A549 treated with DMSO at 1 μM for 4 hours (cell line): Measurements from ENCODE around the gene PAM16. TPM values are rescaled to one million over a fixed set of nuclear protein-coding genes. Genes with fewer than 3 reads are reported as not detected.

Experiments
- total RNA-seq: library from RNA; stranded (reverse); fragments of 200-300 nt; extraction: Qiagen RNA extraction; gene quantifications from 5 replicates; pipeline ENCODE4 v1.2.3, GENCODE V29; 2022; ENCODE audit warnings: low read depth

Gene PAM16
- total RNA-seq, result 60.7 to 78.1 TPM (median 72.7 TPM) in 5 replicates

DNA sequence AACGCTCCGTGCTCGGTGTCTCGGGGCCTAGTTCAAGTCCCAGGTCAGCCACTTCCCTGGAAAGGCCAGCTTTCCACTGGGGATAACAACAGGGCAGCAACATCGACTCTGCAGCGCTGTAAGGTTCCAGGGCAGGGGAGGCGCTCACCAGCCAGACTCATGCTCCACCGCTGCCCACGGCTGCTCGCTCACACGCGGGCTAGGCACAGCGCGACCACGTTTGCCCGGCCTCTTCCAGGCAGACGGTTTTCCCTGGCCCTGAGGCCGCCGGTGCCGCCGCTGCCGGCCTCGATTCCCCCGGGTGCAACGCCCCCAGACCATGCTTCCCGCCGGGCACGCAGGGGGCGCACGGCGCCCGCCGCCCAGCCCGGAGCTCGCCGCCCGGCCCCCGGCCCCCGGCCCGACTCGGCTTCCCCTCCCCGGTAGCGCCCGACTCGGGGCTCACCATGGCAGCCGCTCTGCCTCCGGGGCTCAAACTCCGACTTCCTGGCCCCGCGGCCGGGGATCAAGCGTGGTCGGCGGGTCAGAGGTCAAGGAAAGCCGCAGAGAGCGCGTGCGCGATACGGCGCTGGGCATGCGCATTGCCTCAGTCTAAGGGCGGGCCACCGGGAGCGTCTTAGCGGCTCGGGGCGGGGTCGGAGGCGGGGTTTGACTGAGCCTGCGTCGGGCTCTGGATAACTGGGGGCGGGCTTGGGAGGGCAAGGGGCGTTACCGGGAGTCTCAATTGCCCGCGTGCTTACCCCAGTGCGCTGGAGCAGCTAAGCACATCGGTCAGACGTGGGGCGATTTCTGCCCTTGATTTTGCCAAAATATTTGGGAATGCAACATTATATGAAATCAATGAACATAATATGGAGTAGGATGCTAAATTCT lies at the start of gene PAM16:
Gene PAM16 (minus strand): TSS at position 535 of the 873 bp plus-strand sequence. CDS start 87 bp downstream, at position 448.

DNA sequence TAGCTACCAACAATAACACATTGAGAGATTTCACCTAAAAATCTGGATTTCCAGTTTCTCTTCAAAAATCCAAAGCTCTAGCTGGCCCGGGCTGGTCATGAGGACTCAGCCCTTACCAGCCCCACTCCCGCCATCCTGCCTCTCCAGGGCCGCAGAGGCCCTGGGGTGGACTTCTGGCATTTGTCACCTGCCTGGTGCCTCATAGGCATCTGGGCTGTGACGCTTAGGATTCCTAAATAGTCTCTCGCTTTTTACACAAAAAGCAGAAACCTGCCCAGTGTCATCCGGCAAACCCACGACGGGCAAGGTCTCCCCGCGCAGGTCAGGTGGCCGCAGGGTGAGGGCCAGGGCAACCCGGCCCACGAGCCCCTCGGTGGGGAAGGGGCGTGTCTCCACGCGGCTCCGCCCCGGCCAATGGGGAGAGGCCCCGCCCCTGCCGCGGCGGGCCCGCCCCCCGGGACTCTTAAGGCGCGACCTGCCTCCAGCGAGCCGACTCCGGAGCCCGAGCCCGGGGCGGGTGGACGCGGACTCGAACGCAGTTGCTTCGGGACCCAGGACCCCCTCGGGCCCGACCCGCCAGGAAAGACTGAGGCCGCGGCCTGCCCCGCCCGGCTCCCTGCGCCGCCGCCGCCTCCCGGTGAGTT lies 20.4 kb upstream of the PAM16 start, which contains the start of gene VASN:
Gene VASN (plus strand): TSS at position 492 of the 644 bp plus-strand sequence. CDS start 9,030 bp downstream, outside the sequence.

DNA sequence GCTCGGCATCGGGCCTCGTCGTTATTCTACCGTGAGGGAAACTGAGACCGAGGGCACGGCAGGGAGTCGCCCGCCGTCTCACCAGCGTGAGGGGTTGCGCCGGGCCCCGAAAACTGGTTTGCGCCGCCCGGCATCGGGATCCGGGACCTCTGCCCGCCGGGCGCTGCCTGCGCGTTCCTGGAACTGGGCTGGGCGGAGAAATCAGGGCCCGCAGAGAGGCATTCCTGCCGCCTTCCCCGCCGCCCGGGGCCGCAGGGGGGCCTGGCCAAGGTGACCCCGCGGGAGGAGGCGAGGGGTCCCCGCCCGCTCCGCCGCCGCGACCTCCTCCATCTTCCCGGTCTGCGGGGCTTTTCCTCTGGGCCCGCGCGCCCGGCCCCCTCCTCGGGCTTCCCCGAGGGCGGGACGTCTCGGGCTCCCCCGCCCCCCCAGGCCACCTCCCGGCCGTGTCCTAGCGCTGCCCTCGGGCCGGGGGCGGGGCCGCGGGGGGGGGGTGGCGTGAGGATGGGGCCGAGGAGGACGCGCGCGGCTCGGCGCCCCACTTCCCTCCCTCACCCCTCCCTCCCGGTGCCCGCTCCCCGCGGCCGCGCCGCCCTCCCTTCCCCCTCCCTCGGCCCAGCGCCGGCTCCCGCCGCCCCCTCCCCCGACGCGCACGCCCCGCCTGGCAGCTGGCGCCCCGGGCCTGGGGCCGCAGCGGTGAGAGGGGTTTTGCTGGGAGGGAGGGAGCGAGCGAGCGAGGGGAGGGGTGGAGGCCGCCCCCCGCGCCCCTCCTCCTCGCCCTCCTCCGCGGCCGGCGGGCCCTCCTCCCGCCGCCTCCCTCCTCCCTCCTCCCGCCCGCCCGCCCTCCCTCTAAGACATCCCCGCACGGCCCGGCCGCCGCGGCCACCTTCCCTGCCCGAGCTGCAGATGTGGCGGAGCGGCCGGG lies 35.7 kb downstream of the PAM16 start, which contains the start of gene GLIS2:
Gene GLIS2 (plus strand): TSS at position 882 of the 922 bp plus-strand sequence. CDS start 16,214 bp downstream, outside the sequence.

Other genes starting within 250 kb of the PAM16 start
- 6.6 to 9.2 TPM (median 8.5 TPM) in 5 replicates for gene ADCY9, start 234.9 kb downstream of the PAM16 start, total RNA-seq
- gene SRL, start 109.2 kb downstream of the PAM16 start, total RNA-seq, result 0.03 TPM in 1 of 5 replicates, not detected in the others
- gene TFAP4, start 78.3 kb downstream of the PAM16 start, total RNA-seq, result 20.8 to 24.5 TPM (median 22.1 TPM) in 5 replicates
- gene GLIS2, start 35.3 kb downstream of the PAM16 start, total RNA-seq, result 26.2 to 34.2 TPM (median 31.1 TPM) in 5 replicates
- gene VASN, start 20.5 kb upstream of the PAM16 start, total RNA-seq, result 7.7 to 9.4 TPM (median 8.3 TPM) in 5 replicates
- gene CORO7, start 65.3 kb upstream of the PAM16 start, total RNA-seq, result 13.8 to 15.7 TPM (median 14.8 TPM) in 5 replicates
- gene DNAJA3, start 74.5 kb upstream of the PAM16 start, total RNA-seq, result 60.7 to 81.7 TPM (median 78.2 TPM) in 5 replicates
- 41.4 to 49.9 TPM (median 44.9 TPM) in 5 replicates for gene NMRAL1, start 123.3 kb upstream of the PAM16 start, total RNA-seq
- 51.0 to 60.9 TPM (median 56.8 TPM) in 5 replicates for gene HMOX2, start 125.1 kb upstream of the PAM16 start, total RNA-seq
- 8.0 to 12.2 TPM (median 10.7 TPM) in 5 replicates for gene CDIP1, start 187.5 kb upstream of the PAM16 start, total RNA-seq
- gene C16orf96, start 205.0 kb upstream of the PAM16 start, total RNA-seq, result not detected in 5 replicates